Measurements from ENCODE around the gene GTPBP6. TPM values are rescaled to one million over a fixed set of nuclear protein-coding genes. Genes with fewer than 3 reads are reported as not detected.
"Not testable (repeated sequence)": the region's sequence is repeated elsewhere in the genome, so short reads cannot be mapped to it uniquely, and the experiment has no call there.

The GTPBP6 gene
- total RNA-seq, 1 donor from 2014 or later: 49.9 TPM

GRCh38 chrX:257681-258289, 60.8 kb downstream of the GTPBP6 start:
- H3K36me3 Mint-ChIP-seq (ENCODE audit: unreplicated experiment): no peaks in the 10 kb centered on the region
- H3K27ac Mint-ChIP-seq (ENCODE audit: unreplicated experiment): no peak overlapping the region
- DNase-seq (ENCODE audit: extremely low spot score, unreplicated experiment): peak; percentile 83
- H3K9me3 Mint-ChIP-seq (ENCODE audit: unreplicated experiment): no peaks in the 10 kb centered on the region
- H3K4me1 Mint-ChIP-seq (ENCODE audit: unreplicated experiment): peaks cover 8% of the 10 kb centered on the region
- H3K4me3 Mint-ChIP-seq (ENCODE audit: unreplicated experiment): no peak overlapping the region
- TF ChIP-seq CTCF (IDR thresholded peaks at IDR 0.05): no peak
- no peaks in the 10 kb centered on the region for H3K27me3 Mint-ChIP-seq (ENCODE audit: unreplicated experiment)

- DNase-seq (ENCODE audit: extremely low spot score, unreplicated experiment): peak; percentile 59
- H3K4me1 Mint-ChIP-seq (ENCODE audit: unreplicated experiment); H3K4me3 Mint-ChIP-seq (ENCODE audit: unreplicated experiment): not testable (repeated sequence)
Observed at GRCh38 chrX:257054-257453, 61.5 kb downstream of the GTPBP6 start.

GRCh38 chrX:255923-256331, 62.7 kb downstream of the GTPBP6 start:
- no peaks in the 10 kb centered on the region for H3K27me3 Mint-ChIP-seq (ENCODE audit: unreplicated experiment)
- TF ChIP-seq CTCF (IDR thresholded peaks at IDR 0.05): no peak
- H3K4me1 Mint-ChIP-seq (ENCODE audit: unreplicated experiment): peaks cover 3% of the 10 kb centered on the region
- H3K27ac Mint-ChIP-seq (ENCODE audit: unreplicated experiment): no peak overlapping the region
- no peaks in the 10 kb centered on the region for H3K36me3 Mint-ChIP-seq (ENCODE audit: unreplicated experiment)
- no peaks in the 10 kb centered on the region for H3K9me3 Mint-ChIP-seq (ENCODE audit: unreplicated experiment)
- no peak overlapping the region for H3K4me3 Mint-ChIP-seq (ENCODE audit: unreplicated experiment)
- DNase-seq (ENCODE audit: extremely low spot score, unreplicated experiment): peak; percentile 80

More at GRCh38 chrX:257054-257453, 61.5 kb downstream of the GTPBP6 start:
- H3K36me3 Mint-ChIP-seq (ENCODE audit: unreplicated experiment); H3K9me3 Mint-ChIP-seq (ENCODE audit: unreplicated experiment); H3K27me3 Mint-ChIP-seq (ENCODE audit: unreplicated experiment); H3K27ac Mint-ChIP-seq (ENCODE audit: unreplicated experiment): not testable (repeated sequence)

Other genes starting within 250 kb of the GTPBP6 start
- gene PLCXD1, start 37.4 kb downstream of the GTPBP6 start, total RNA-seq: 10.9 and 12.1 TPM in 2 replicates
- 28.2 and 32.9 TPM in 2 replicates for gene PPP2R3B, start 68.1 kb upstream of the GTPBP6 start, total RNA-seq

Data from osteocyte (in vitro differentiated cells).